Transverse colon (tissue), 3 donors: Measurements from ENCODE around the gene HOXA4.
A peak's percentile ranks its signal among the peaks of the same experiment; 100 is the strongest.

Experiments used
- CTCF ChIP-seq, 5 experiments: fragments of 200-600 bp in 3 of 5; fragments of 450-650 bp in 2 of 5; sonication (generic) in 3 of 5; IDR thresholded peaks; 1 replicate in 2 of 5; 2 replicates in 3 of 5; pipeline ENCODE4 v1.5.1; 2016 to 2017; ENCODE audit warnings: antibody characterized with exemption in 5 of 5, inconsistent platforms in 3 of 5, mild to moderate bottlenecking in 2 of 5, moderate library complexity in 1 of 5
- EP300 ChIP-seq: sonication (generic); formaldehyde crosslinking; IDR thresholded peaks from one replicate; pipeline ENCODE4 v1.6.1; 2017; ENCODE audit warnings: antibody characterized with exemption, low read depth
- POLR2A ChIP-seq: fragments of 450-650 bp; IDR thresholded peaks from one replicate; pipeline ENCODE4 v1.6.1; 2016; ENCODE audit warnings: antibody characterized with exemption, mild to moderate bottlenecking, moderate library complexity

- TF ChIP-seq POLR2A = peak; percentile 7
- no peak for TF ChIP-seq CTCF (IDR thresholded peaks at IDR 0.05)
- no peak for TF ChIP-seq EP300
Measured at GRCh38 chr7:27171637-27172314, 41.2 kb upstream of the HOXA4 start.
